Bronchial epithelial cell (primary cell): ENCODE measurements around the gene LRRC28. TPM values are rescaled to one million over a fixed set of nuclear protein-coding genes. Genes with fewer than 3 reads are reported as not detected.
A peak's percentile ranks its signal among the peaks of the same experiment; 100 is the strongest.

Experiments used
- DNase-seq: peaks from one replicate; pipeline ENCODE4 v3.0.0-alpha.2; 2010; ENCODE audit warnings: low read depth
- FAIRE-seq: peaks from 2 replicates; lab custom pipeline; 2011; peaks lifted over from hg19 to GRCh38; lab: Jason Lieb, UNC
- H3K27me3 ChIP-seq: 2 replicates; pipeline ENCODE4 v1.5.1; 2011; ENCODE audit warnings: low read length; ENCODE audit not compliant: control insufficient read depth, insufficient read depth
- H3K36me3 ChIP-seq: 2 replicates; pipeline ENCODE4 v1.5.1; 2011; ENCODE audit warnings: low read length; ENCODE audit not compliant: control insufficient read depth, insufficient read depth
- H3K4me3 ChIP-seq: 2 replicates; pipeline ENCODE4 v1.5.1; 2011; ENCODE audit warnings: mild to moderate bottlenecking, low read depth, low read length, control low read depth
- CTCF ChIP-seq: IDR thresholded peaks from 2 replicates; pipeline ENCODE4 v1.5.1; 2011; ENCODE audit warnings: mild to moderate bottlenecking, moderate library complexity, low read length, control low read depth, inconsistent platforms; ENCODE audit not compliant: insufficient read depth, severe bottlenecking
- total RNA-seq: library from RNA; depleted of rRNA; stranded (reverse); fragments of >200 nt; gene quantifications from 2 replicates; pipeline ENCODE4 v1.2.1, GENCODE V29; 2014

The LRRC28 gene
- total RNA-seq, 1 donor from 2014 or later, result 15.8 TPM

DNA sequence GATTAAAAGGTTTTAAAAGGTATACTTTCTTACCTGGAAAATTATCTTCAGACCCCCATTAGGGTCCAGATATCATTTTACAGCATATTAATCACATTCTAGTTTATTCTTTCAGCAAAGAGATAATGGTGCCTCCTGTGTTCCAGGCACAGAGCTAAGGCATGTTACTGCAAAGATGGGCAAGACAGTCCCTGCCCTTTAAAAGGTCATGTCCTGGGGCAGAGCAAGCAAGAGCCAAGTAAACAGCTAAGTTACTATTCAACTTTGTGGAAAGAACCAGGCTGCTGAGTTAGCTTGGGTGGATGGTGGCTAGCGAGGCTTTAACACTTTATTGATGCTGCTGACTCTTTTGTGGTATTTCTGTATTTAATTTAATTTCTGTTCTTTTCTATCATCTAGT is 75.0 kb downstream of the LRRC28 start:
- H3K27me3 ChIP-seq, result no peaks in the 10 kb centered on the region
- no peak for FAIRE-seq
- no peak overlapping the region for H3K4me3 ChIP-seq
- DNase-seq, result peak; percentile 80
- no peak for TF ChIP-seq CTCF
- no peaks in the 10 kb centered on the region for H3K36me3 ChIP-seq

DNA sequence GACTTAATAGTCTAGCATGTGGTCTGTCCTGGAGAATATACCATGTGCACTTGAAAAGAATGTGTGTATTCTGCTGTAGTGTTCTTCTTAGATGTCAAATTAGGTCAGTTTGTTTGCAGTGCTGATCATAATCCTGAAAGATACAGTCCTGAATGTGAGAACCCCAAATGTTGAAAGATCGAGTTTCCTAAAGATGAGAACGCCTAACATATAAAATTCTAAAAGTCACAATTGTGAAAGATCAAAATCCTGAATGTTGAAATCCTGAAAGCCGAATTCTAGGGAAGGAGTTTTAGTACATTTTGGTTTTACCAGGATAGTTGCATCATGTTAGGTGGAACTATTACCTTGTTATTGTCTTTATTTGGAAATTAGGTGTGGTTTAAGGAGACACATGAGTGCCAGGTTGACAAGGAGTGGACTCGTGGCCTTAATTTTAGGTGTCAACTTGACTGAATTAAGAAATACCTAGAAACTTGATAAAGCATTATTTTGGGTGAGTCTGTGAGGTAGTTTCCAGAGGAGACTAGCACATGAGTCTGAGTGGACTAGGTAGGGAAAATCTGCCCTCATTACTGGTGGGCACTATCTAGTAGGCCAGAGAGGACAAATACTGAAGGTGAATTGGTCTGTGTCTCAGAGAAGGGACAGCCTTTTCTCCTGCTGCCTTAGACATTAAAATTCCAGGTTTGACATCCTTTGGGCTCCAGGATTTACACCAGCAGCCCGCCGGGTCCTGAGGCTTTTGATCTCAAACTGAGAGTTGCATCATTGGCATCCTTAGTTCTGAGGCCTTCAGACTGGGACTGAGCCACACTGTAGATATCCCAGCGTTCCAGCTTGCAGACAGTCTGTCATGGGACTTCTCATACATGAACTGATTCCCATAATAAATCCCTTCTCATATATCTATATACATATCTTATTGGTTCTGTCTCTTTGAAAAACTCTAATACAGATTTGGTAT is 77.1 kb downstream of the LRRC28 start:
- DNase-seq, result no peak
- no peak for FAIRE-seq
- H3K27me3 ChIP-seq, result no peaks in the 10 kb centered on the region
- no peaks in the 10 kb centered on the region for H3K36me3 ChIP-seq
- no peak overlapping the region for H3K4me3 ChIP-seq
- no peak for TF ChIP-seq CTCF

DNA sequence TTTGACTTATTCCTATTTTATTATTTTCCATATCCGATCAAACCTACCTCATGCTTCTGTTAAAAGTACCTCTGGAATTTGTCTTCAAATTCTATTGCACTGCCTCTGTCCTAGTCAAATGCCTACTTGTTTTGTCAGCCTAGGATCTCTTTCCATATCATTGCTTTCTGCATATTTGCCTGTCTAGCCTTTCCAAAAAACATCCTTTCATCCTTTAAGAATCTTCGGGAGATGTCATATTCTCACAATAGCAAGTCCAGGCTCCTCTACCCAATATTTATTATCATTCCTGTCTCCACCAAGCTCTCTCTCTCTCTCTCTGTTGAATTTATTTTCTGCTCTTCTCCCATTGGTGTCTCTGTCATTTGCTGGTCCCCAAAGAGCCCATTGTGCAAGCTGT is 80.1 kb downstream of the LRRC28 start:
- no peak for TF ChIP-seq CTCF
- Histone ChIP-seq H3K36me3 (no peaks in the 10 kb centered on the region), H3K27me3 (no peaks in the 10 kb centered on the region), H3K4me3 (no peak overlapping the region)
- no peak for FAIRE-seq
- no peak for DNase-seq

DNA sequence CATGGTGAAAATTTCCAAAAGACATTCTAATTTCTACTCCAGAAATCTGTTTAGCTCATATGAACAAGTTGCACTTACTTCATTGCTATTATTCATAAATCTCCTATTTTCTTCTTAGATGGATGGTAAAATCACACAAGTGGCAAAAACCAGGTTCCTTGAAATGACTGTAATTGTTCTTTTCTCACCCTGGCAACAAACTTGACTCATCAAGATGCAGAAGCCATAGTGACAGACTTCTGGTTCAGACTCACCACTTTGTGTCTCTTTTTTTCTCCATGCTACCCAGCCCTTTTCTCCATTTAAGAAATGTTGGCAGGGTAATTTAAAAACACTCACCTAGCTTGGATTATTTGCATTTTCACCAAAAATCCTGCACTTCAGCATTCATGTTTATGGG is 82.1 kb downstream of the LRRC28 start:
- H3K4me3 ChIP-seq, result no peak overlapping the region
- FAIRE-seq, result no peak
- TF ChIP-seq CTCF, result no peak
- H3K27me3 ChIP-seq, result no peaks in the 10 kb centered on the region
- DNase-seq, result no peak
- no peaks in the 10 kb centered on the region for H3K36me3 ChIP-seq

DNA sequence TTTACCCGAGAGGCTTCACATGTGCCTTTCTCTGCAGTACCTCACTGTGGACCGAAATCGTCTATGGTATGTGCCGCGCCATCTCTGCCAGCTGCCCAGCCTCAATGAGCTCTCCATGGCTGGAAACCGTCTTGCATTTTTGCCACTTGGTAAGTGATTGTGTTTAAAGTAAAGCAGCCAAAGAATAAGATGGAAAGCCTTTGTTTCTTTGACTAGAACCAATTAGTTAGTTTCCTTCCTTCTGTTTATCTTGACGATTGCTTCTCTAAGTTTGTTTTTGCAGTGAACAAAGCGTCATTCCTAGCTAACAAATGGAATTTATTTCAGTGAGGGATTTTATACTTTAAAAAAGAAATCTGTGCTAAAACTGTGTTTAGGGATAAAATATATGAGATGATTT is 82.7 kb downstream of the LRRC28 start:
- Histone ChIP-seq H3K36me3 (no peaks in the 10 kb centered on the region), H3K4me3 (no peak overlapping the region), H3K27me3 (no peaks in the 10 kb centered on the region)
- no peak for TF ChIP-seq CTCF
- DNase-seq (no peak), FAIRE-seq (no peak)
